Measurements from ENCODE around the gene DUSP10. TPM values are rescaled to one million over a fixed set of nuclear protein-coding genes. Genes with fewer than 3 reads are reported as not detected.

The DUSP10 gene
- total RNA-seq, 1 donor from 2014 or later, result 19.6 TPM

GRCh38 chr1:221774054-221774842 is 32.4 kb upstream of the DUSP10 start:
- Mint-ChIP-seq H3K9me3 (no peaks in the 10 kb centered on the region), H3K27ac (no peak overlapping the region), H3K4me1 (ENCODE audit: unreplicated experiment) (no peaks in the 10 kb centered on the region), H3K27me3 (no peaks in the 10 kb centered on the region), H3K36me3 (no peaks in the 10 kb centered on the region), H3K4me3 (no peak overlapping the region)
- TF ChIP-seq CTCF (conservative IDR thresholded peaks at IDR 0.05), result no peak
- DNase-seq (ENCODE audit: extremely low spot score, unreplicated experiment), result no peak

- Mint-ChIP-seq H3K27me3 (no peaks in the 10 kb centered on the region), H3K36me3 (no peaks in the 10 kb centered on the region)
- TF ChIP-seq CTCF (conservative IDR thresholded peaks at IDR 0.05), result no peak
These were observed 31.5 kb upstream of the DUSP10 start for GRCh38 chr1:221773383-221773782.

DNA sequence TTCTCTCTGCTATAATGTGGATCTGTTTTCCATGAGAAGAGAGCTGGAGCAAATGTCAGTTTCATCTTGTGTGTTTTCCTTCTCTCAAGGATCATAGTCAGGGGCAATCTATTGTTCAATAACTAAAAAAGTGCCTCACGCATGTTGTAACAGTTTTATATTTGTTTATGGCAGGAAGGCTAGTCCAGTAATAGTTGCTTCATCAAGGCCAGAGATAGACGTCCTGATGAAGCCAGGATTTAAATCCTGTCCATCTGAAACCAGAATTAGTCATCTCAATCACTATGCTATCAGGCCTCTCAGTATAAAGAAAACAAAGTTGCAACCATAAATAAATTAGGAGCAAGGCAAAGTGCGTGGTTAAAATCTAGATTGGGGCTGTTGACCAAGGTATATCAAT is 30.2 kb upstream of the DUSP10 start:
- no peak for DNase-seq (ENCODE audit: extremely low spot score, unreplicated experiment)
- Mint-ChIP-seq H3K27me3 (no peaks in the 10 kb centered on the region), H3K4me1 (ENCODE audit: unreplicated experiment) (no peaks in the 10 kb centered on the region), H3K27ac (no peak overlapping the region), H3K4me3 (no peak overlapping the region), H3K9me3 (no peaks in the 10 kb centered on the region), H3K36me3 (no peaks in the 10 kb centered on the region)
- no peak for TF ChIP-seq CTCF (conservative IDR thresholded peaks at IDR 0.05)

More at GRCh38 chr1:221773383-221773782, 31.5 kb upstream of the DUSP10 start:
- no peak overlapping the region for H3K27ac Mint-ChIP-seq
- no peaks in the 10 kb centered on the region for H3K9me3 Mint-ChIP-seq
- DNase-seq (ENCODE audit: extremely low spot score, unreplicated experiment), result no peak
- H3K4me1 Mint-ChIP-seq (ENCODE audit: unreplicated experiment), result no peaks in the 10 kb centered on the region
- no peak overlapping the region for H3K4me3 Mint-ChIP-seq

DNA sequence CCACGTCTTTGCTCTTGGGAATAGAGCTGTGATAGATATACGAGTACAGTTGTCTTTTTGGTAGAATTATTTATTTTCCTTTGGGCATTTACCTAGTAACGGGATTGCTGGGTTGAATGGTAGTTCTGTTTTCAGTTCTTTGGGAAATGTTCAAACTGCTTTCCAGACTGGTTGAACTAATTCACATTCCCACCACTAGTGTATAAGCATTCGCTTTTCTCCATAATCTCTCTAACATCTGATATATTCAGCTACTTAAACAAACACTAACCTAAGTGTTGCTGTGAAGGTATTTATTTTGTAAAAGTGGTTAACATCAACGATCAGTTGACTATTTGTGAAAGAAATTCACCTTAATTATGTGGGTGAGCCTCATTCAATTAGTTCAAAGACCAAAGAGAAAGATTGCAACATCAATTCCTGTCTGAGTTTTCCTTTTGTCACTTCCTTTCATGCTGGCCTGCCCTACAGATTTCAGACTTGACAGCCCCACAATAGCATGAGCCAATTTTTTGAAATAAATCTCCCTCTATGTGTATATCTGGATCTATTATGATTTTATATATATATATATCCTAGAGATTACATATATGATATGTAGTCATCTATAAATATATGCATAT is 26.7 kb upstream of the DUSP10 start:
- no peaks in the 10 kb centered on the region for H3K36me3 Mint-ChIP-seq
- peaks cover 5% of the 10 kb centered on the region for H3K4me1 Mint-ChIP-seq (ENCODE audit: unreplicated experiment)
- peak; percentile 52 for TF ChIP-seq CTCF (conservative IDR thresholded peaks at IDR 0.05)
- no peaks in the 10 kb centered on the region for H3K27me3 Mint-ChIP-seq
- no peak for DNase-seq (ENCODE audit: extremely low spot score, unreplicated experiment)
- H3K9me3 Mint-ChIP-seq, result no peaks in the 10 kb centered on the region
- no peak overlapping the region for H3K4me3 Mint-ChIP-seq
- no peak overlapping the region for H3K27ac Mint-ChIP-seq

DNA sequence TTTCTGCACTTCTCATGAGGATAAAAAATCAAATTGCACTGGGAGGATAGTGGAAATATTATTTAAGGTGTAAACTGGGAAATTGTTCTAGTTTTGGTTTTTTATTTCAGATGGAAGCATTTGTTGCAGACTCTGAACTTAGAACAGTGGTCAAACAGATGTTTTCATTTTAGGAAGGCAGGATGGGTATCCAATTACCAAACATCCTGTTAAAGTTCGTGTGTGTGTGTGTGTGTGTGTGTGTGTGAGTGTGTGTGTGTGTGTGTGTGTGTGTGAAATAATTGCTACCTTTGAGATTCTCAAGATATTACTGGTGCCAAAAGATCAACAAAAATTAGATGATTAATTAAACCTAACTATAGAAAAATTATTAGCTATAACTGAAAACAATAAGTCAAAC is 24.3 kb upstream of the DUSP10 start:
- H3K9me3 Mint-ChIP-seq, result no peaks in the 10 kb centered on the region
- DNase-seq (ENCODE audit: extremely low spot score, unreplicated experiment), result no peak
- no peak for TF ChIP-seq CTCF (conservative IDR thresholded peaks at IDR 0.05)
- no peaks in the 10 kb centered on the region for H3K36me3 Mint-ChIP-seq
- peak overlapping the region; percentile 61 for H3K27ac Mint-ChIP-seq
- no peaks in the 10 kb centered on the region for H3K27me3 Mint-ChIP-seq
- peaks cover 5% of the 10 kb centered on the region for H3K4me1 Mint-ChIP-seq (ENCODE audit: unreplicated experiment)
- peak overlapping the region; percentile 45 for H3K4me3 Mint-ChIP-seq

Data from type B pancreatic cell (in vitro differentiated cells).